Esophagus squamous epithelium (tissue), 5 donors: ENCODE results near the gene CALN1. TPM values are rescaled to one million over a fixed set of nuclear protein-coding genes. Genes with fewer than 3 reads are reported as not detected.

Experiments used
- DNase-seq: peaks from one replicate; lab custom pipeline; 2025; lab: John Stamatoyannopoulos, UW
- H3K27ac ChIP-seq, 4 donors: fragments of 200-600 bp; sonication (generic); one replicate each; pipeline ENCODE4 v1.5.1; 2016 to 2019; ENCODE audit warnings: mild to moderate bottlenecking in 1 of 4
- H3K27me3 ChIP-seq, 4 donors: fragments of 200-600 bp; sonication (generic); 1 replicate in 3 of 4; 2 replicates in 1 of 4; pipeline versions ENCODE4 v1.5.1 to v1.6.0; 2017 to 2021; ENCODE audit warnings: antibody characterized with exemption in 1 of 4
- H3K36me3 ChIP-seq, 3 donors: fragments of 200-600 bp; sonication (generic); one replicate each; pipeline ENCODE4 v1.5.1; 2016 to 2019
- H3K4me1 ChIP-seq, 3 donors: fragments of 200-600 bp; sonication (generic); one replicate each; pipeline ENCODE4 v1.5.1; 2017 to 2019
- H3K4me3 ChIP-seq, 4 donors: fragments of 200-600 bp; sonication (generic); 1 replicate in 3 of 4; 2 replicates in 1 of 4; pipeline ENCODE4 v1.5.1; 2016 to 2019; ENCODE audit warnings: mild to moderate bottlenecking in 2 of 4, moderate library complexity in 1 of 4
- H3K9me3 ChIP-seq, 3 donors: fragments of 200-600 bp; sonication (generic); one replicate each; pipeline ENCODE4 v1.5.1; 2016 to 2019
- POLR2A ChIP-seq, 4 donors: fragments of 450-650 bp; IDR thresholded peaks; one replicate each; pipeline ENCODE4 v1.6.1; 2017; ENCODE audit warnings: antibody characterized with exemption in 4 of 4, mild to moderate bottlenecking in 4 of 4, moderate library complexity in 3 of 4
- WGBS, 2 donors: methylation state at CpG; one replicate each; pipeline ENCODE4 v1.1.5; 2018; 5-methylcytosine and 5-hydroxymethylcytosine counted together
- intact Hi-C: fragments of 100-400 bp; cut with DNase I; formaldehyde crosslinking; loops from one replicate; pipeline ENCODE4 v1.15.0; 2022
- total RNA-seq, 4 donors: library from RNA; depleted of rRNA; stranded (reverse); fragments of >200 nt; gene quantifications; one replicate each; pipeline ENCODE4 v1.1.0, GENCODE V29; 2016
- TF ChIP-seq, protein P1 (sequence below), 6 experiments: fragments of 450-650 bp in 4 of 6; fragments of 200-600 bp in 2 of 6; sonication (generic) in 2 of 6; IDR thresholded peaks; one replicate each; pipeline ENCODE4 v1.5.1; 2016 to 2019; ENCODE audit warnings: antibody characterized with exemption in 6 of 6, mild to moderate bottlenecking in 4 of 6, moderate library complexity in 4 of 6
- donor health status: DM: yes; HTN: yes; CAD: no.

The CALN1 gene
- total RNA-seq, 4 donors from 2014 or later: 0.83 TPM; not detected in 3

DNA sequence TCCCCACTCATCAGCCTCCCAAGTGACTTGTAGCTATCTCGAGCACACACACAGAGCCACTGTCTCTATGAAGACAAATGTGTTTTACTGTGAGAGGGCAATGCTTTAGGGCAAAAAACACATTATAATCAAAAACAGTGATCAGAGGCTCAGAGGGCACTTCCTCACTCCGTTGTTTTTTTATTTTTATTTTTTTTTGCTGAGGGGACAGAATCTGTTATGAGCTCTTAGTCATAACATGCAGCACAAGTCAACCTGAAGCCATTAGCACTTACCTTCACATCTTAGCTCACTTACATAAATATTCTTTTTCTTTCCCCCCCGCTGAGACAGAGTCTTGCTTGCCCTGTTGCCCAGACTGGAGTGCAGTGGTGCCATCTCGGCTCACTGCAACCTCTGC lies 157.7 kb downstream of the CALN1 start:
- intact Hi-C loops: no loop called here
- TF ChIP-seq POLR2A (IDR thresholded peaks at IDR 0.05): no peak
- TF ChIP-seq, protein P1, sequence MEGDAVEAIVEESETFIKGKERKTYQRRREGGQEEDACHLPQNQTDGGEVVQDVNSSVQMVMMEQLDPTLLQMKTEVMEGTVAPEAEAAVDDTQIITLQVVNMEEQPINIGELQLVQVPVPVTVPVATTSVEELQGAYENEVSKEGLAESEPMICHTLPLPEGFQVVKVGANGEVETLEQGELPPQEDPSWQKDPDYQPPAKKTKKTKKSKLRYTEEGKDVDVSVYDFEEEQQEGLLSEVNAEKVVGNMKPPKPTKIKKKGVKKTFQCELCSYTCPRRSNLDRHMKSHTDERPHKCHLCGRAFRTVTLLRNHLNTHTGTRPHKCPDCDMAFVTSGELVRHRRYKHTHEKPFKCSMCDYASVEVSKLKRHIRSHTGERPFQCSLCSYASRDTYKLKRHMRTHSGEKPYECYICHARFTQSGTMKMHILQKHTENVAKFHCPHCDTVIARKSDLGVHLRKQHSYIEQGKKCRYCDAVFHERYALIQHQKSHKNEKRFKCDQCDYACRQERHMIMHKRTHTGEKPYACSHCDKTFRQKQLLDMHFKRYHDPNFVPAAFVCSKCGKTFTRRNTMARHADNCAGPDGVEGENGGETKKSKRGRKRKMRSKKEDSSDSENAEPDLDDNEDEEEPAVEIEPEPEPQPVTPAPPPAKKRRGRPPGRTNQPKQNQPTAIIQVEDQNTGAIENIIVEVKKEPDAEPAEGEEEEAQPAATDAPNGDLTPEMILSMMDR (IDR thresholded peaks at IDR 0.05): no peak
- no peak for DNase-seq
- Histone ChIP-seq H3K36me3 (no peaks in the 10 kb centered on the region), H3K4me3 (no peak overlapping the region), H3K9me3 (no peaks in the 10 kb centered on the region), H3K4me1 (no peaks in the 10 kb centered on the region), H3K27ac (no peak overlapping the region), H3K27me3 (no peaks in the 10 kb centered on the region)
- 60 to 67% methylated on average over 4 of the region's 4 CpGs for WGBS, 2 donors

DNA sequence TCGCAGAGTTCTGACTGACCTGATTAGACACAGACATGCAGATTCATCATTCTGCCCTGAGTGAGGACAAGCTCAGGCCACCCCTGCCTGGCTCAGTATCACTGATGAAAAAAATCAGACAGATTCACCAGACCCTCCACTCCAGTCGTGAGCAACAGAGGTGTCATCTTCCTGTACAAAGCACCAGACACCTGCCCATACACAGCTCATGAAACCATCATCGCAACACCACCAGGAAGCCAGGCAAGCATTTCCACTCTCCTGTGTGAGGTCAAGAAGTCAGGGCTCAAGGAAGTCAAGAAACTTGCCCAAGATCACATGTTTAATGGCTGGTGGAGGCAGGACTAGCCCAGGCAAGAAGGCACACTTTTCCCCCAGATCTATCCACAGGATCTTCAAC lies 163.0 kb downstream of the CALN1 start:
- no peak for DNase-seq
- H3K4me1 ChIP-seq: no peaks in the 10 kb centered on the region
- WGBS, 2 donors: 64 to 87% methylated on average over 2 of the region's 3 CpGs
- intact Hi-C loops: no loop called here
- no peak overlapping the region for H3K4me3 ChIP-seq
- H3K9me3 ChIP-seq: peaks cover 0 to 14% (median 0%) of the 10 kb centered on the region in 3 donors
- no peak for TF ChIP-seq POLR2A (IDR thresholded peaks at IDR 0.05)
- TF ChIP-seq, protein P1 (IDR thresholded peaks at IDR 0.05): no peak
- no peaks in the 10 kb centered on the region for H3K36me3 ChIP-seq
- no peak overlapping the region for H3K27ac ChIP-seq
- no peaks in the 10 kb centered on the region for H3K27me3 ChIP-seq

DNA sequence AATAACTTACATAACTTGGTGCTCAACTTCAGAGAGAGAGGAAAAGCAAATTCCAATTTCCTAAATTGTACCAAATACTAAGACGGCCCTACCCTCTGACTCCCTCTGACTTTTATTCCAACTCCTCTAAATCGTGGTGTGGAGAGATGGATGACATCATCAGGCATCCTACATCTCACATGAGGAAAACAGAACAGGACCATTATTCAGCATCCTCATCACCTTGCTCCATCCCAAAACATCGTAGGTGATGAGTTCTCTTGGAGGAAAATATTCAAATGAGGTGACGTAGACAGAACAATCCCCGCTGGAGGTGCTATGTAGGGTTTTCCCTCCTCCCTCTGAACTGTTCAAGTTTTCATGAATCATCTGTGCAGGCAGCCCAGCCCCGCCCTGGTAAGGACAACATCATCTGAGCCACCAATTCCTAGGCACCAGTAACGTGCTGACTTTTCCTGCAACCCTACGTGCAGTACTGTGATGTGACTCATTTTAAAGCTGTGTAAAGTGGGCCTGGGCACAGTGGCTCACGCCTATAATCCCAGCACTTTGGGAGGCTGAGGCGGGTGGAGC lies 167.2 kb downstream of the CALN1 start:
- TF ChIP-seq, protein P1 (IDR thresholded peaks at IDR 0.05): no peak
- no peak for TF ChIP-seq POLR2A (IDR thresholded peaks at IDR 0.05)
- Histone ChIP-seq H3K27me3 (no peaks in the 10 kb centered on the region), H3K4me3 (no peak overlapping the region), H3K36me3 (no peaks in the 10 kb centered on the region), H3K4me1 (no peaks in the 10 kb centered on the region), H3K9me3 (peaks cover 0 to 14% (median 0%) of the 10 kb centered on the region in 3 donors), H3K27ac (no peak overlapping the region)
- 61 to 64% methylated on average over 5 to 6 of the region's 10 CpGs for WGBS, 2 donors
- intact Hi-C loops: no loop called here
- DNase-seq: no peak

DNA sequence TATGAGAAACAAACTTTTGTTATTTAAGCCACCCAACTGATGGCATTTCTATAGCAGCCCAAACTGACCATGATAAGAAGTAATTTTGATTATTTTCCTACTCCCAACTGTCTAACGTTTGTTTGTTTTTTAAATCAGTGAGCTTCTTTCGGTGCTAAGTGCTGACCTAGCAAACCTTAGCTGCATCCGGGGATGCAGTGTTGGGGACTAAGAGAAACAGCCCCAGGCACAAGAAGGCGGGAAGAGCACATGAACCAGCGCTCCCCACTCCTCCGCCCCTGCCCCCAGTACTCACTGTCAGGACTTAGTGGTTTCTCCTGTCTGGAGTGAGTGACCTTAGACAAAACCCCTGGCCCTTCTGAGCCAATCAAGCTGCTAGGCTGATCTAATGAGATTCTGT lies 168.8 kb downstream of the CALN1 start:
- DNase-seq: no peak
- TF ChIP-seq POLR2A (IDR thresholded peaks at IDR 0.05): no peak
- TF ChIP-seq, protein P1 (IDR thresholded peaks at IDR 0.05): no peak
- Histone ChIP-seq H3K4me3 (no peak overlapping the region), H3K27ac (no peak overlapping the region), H3K4me1 (no peaks in the 10 kb centered on the region), H3K36me3 (no peaks in the 10 kb centered on the region), H3K9me3 (peaks cover 0 to 11% (median 0%) of the 10 kb centered on the region in 3 donors), H3K27me3 (no peaks in the 10 kb centered on the region)
- 70 to 87% methylated on average over 3 to 6 of the region's 6 CpGs for WGBS, 2 donors
- intact Hi-C loops: no loop called here

DNA sequence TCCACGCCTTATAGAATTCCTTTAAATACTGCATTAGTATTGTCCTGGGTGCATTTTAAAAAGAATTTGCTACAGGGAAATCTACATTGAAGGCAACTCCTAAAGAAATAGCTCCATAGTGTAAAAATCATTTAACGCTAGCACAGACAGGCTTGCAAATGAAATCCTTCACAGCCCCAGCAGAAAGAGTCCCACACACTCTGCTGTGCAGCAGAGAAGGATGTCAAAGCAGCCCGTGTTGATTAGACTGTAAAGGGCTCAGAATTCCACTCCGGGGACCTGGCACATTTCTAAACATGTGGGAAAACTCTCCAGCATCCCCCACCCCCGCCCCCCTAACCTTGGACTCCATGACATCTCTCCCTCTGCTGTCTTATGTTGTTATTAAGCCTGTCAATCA lies 176.8 kb downstream of the CALN1 start:
- H3K27ac ChIP-seq: no peak overlapping the region
- H3K4me3 ChIP-seq: no peak overlapping the region
- intact Hi-C loops: no loop called here
- H3K4me1 ChIP-seq: no peaks in the 10 kb centered on the region
- no peak for TF ChIP-seq POLR2A (IDR thresholded peaks at IDR 0.05)
- TF ChIP-seq, protein P1 (IDR thresholded peaks at IDR 0.05): no peak
- WGBS, 2 donors: 55 to 60% methylated on average over 4 to 5 of the region's 5 CpGs
- no peak for DNase-seq
- H3K36me3 ChIP-seq: no peaks in the 10 kb centered on the region
- H3K27me3 ChIP-seq: no peaks in the 10 kb centered on the region
- H3K9me3 ChIP-seq: no peaks in the 10 kb centered on the region
